IMR-90 (cell line): ENCODE measurements around the gene TEAD1. TPM values are rescaled to one million over a fixed set of nuclear protein-coding genes. Genes with fewer than 3 reads are reported as not detected.
A peak's percentile ranks its signal among the peaks of the same experiment; 100 is the strongest.

ENCODE experiments used
- ATAC-seq: fragments of 200-7000 bp; cut with Tn5 transposase; 2 replicates; pipeline ENCODE4 v1.9.1; 2020; ENCODE audit warnings: low read depth, mild to moderate bottlenecking, moderate library complexity
- BruUV-seq: library from RNA; stranded (reverse); fragments of 400-500 nt; replicated peaks from 2 replicates; lab custom pipeline; 2021; lab: Mats Ljungman, UMichigan
- CTCF ChIA-PET: fragments of 300-600 bp; formaldehyde crosslinking; extraction: SDS; loops from one replicate; lab custom pipeline; 2021; ENCODE audit warnings: antibody characterized with exemption; lab: Yijun Ruan, JAX
- POLR2A ChIA-PET: fragments of 300-600 bp; sonication (Branson Sonifier 250); formaldehyde crosslinking; loops from one replicate; lab custom pipeline; 2022; ENCODE audit warnings: antibody characterized with exemption; ENCODE audit not compliant: unreplicated experiment; lab: Charles Lee
- DNase-seq: peaks from one replicate; pipeline ENCODE4 v3.0.0; 2013
- H2AFZ ChIP-seq: replicated peaks from 2 replicates; pipeline ENCODE3; 2013; ENCODE audit warnings: low read length, mild to moderate bottlenecking; ENCODE audit not compliant: poor library complexity
- H2AK5ac ChIP-seq: 2 replicates; pipeline ENCODE4 v1.6.1; 2013; ENCODE audit warnings: low read depth, low read length, inconsistent platforms
- H2AK9ac ChIP-seq: replicated peaks from 2 replicates; pipeline ENCODE3; 2013; ENCODE audit warnings: mild to moderate bottlenecking, low read depth, low read length, moderate library complexity; ENCODE audit not compliant: poor library complexity
- H2BK120ac ChIP-seq: 2 replicates; pipeline ENCODE4 v1.6.1; 2013; ENCODE audit warnings: low read depth, low read length, inconsistent platforms
- H2BK15ac ChIP-seq: 3 replicates; pipeline ENCODE4 v1.6.1; 2013; ENCODE audit warnings: low read depth, low read length, inconsistent platforms
- H2BK20ac ChIP-seq: 2 replicates; pipeline ENCODE4 v1.6.1; 2013; ENCODE audit warnings: low read depth, mild to moderate bottlenecking, inconsistent platforms, low read length, moderate library complexity
- H2BK5ac ChIP-seq: 2 replicates; pipeline ENCODE4 v1.6.1; 2013; ENCODE audit warnings: mild to moderate bottlenecking, low read depth, low read length, inconsistent platforms; ENCODE audit not compliant: poor library complexity, severe bottlenecking
- H3K14ac ChIP-seq: replicated peaks from 2 replicates; pipeline ENCODE4 v1.6.1; 2013; ENCODE audit warnings: low read depth, low read length, inconsistent platforms
- H3K18ac ChIP-seq: 2 replicates; pipeline ENCODE4 v1.6.1; 2013; ENCODE audit warnings: low read depth, low read length, control low read depth
- H3K23ac ChIP-seq: 2 replicates; pipeline ENCODE4 v1.6.1; 2013; ENCODE audit warnings: low read depth, low read length, inconsistent platforms
- H3K27ac ChIP-seq: 2 replicates; pipeline ENCODE4 v1.5.1; 2013; ENCODE audit warnings: mild to moderate bottlenecking, control low read depth, low read length; ENCODE audit not compliant: insufficient read depth
- H3K27me3 ChIP-seq: 2 replicates; pipeline ENCODE4 v1.6.1; 2013; ENCODE audit warnings: low read length; ENCODE audit not compliant: control insufficient read depth, insufficient read depth
- H3K36me3 ChIP-seq: 2 replicates; pipeline ENCODE4 v1.6.1; 2013; ENCODE audit warnings: low read length, mixed read lengths; ENCODE audit not compliant: control insufficient read depth, insufficient read depth
- H3K4ac ChIP-seq: 2 replicates; pipeline ENCODE4 v1.6.1; 2013; ENCODE audit warnings: low read depth, low read length, inconsistent platforms
- H3K4me1 ChIP-seq: 2 replicates; pipeline ENCODE4 v1.6.1; 2013; ENCODE audit warnings: low read length, mixed read lengths; ENCODE audit not compliant: control insufficient read depth, insufficient read depth
- H3K4me2 ChIP-seq: 2 replicates; pipeline ENCODE4 v1.6.1; 2013; ENCODE audit warnings: low read depth, mild to moderate bottlenecking, control low read depth, low read length, moderate library complexity
- H3K4me3 ChIP-seq: 2 replicates; pipeline ENCODE4 v1.5.1; 2013; ENCODE audit warnings: low read depth, mild to moderate bottlenecking, control low read depth, low read length, moderate library complexity; ENCODE audit not compliant: insufficient read depth
- H3K56ac ChIP-seq: 2 replicates; pipeline ENCODE4 v1.6.1; 2013; ENCODE audit warnings: low read length, inconsistent platforms; ENCODE audit not compliant: insufficient read depth; ENCODE audit errors: extremely low read depth
- H3K79me1 ChIP-seq, 2 experiments: 2 replicates each; pipeline ENCODE4 v1.6.1; 2013; ENCODE audit warnings: low read length in 2 of 2, inconsistent platforms in 1 of 2, low read depth in 1 of 2
- H3K9ac ChIP-seq: 2 replicates; pipeline ENCODE4 v1.6.1; 2013; ENCODE audit warnings: low read depth, low read length, control low read depth
- H3K9me1 ChIP-seq: 2 replicates; pipeline ENCODE4 v1.6.1; 2013; ENCODE audit warnings: low read length, inconsistent platforms; ENCODE audit not compliant: insufficient read depth
- H3K9me3 ChIP-seq: 2 replicates; pipeline ENCODE4 v1.6.1; 2013; ENCODE audit warnings: low read length; ENCODE audit not compliant: control insufficient read depth, insufficient read depth
- H4K20me1 ChIP-seq: 2 replicates; pipeline ENCODE4 v1.6.1; 2013; ENCODE audit warnings: low read length, inconsistent platforms; ENCODE audit not compliant: insufficient read depth
- H4K5ac ChIP-seq: 2 replicates; pipeline ENCODE4 v1.6.1; 2013; ENCODE audit warnings: mild to moderate bottlenecking, low read depth, low read length, control low read depth
- H4K8ac ChIP-seq, 2 experiments: 2 replicates each; pipeline ENCODE4 v1.6.1; 2013; ENCODE audit warnings: low read depth in 2 of 2, low read length in 2 of 2, control low read depth in 1 of 2, inconsistent platforms in 1 of 2
- H4K91ac ChIP-seq: 2 replicates; pipeline ENCODE4 v1.6.1; 2013; ENCODE audit warnings: low read depth, low read length, inconsistent platforms; ENCODE audit not compliant: insufficient read depth
- BHLHE40 ChIP-seq: fragments of 150-350 bp; IDR thresholded peaks from 2 replicates; pipeline ENCODE4 v1.6.1; 2016; ENCODE audit warnings: mild to moderate bottlenecking, low read depth, low read length
- CEBPB ChIP-seq: IDR thresholded peaks from 2 replicates; pipeline ENCODE4 v1.6.1; 2012; ENCODE audit warnings: low read depth, low read length, improper control_type of control experiment
- CHD1 ChIP-seq: IDR thresholded peaks from 2 replicates; pipeline ENCODE4 v1.6.1; 2012; ENCODE audit warnings: low read depth, low read length, improper control_type of control experiment
- FOS ChIP-seq: fragments of 150-350 bp; IDR thresholded peaks from 2 replicates; pipeline ENCODE4 v1.6.1; 2016; ENCODE audit warnings: low read depth, low read length
- MAFK ChIP-seq: IDR thresholded peaks from 2 replicates; pipeline ENCODE4 v1.6.1; 2012; ENCODE audit warnings: low read depth, low read length, improper control_type of control experiment
- MAZ ChIP-seq: IDR thresholded peaks from 2 replicates; pipeline ENCODE4 v1.6.1; 2012; ENCODE audit warnings: low read depth, mild to moderate bottlenecking, low read length, improper control_type of control experiment, moderate library complexity, borderline replicate concordance
- MXI1 ChIP-seq: IDR thresholded peaks from 2 replicates; pipeline ENCODE4 v1.6.1; 2012; ENCODE audit warnings: low read depth, mild to moderate bottlenecking, low read length, moderate library complexity, borderline replicate concordance
- NFE2L2 ChIP-seq: fragments of 150-350 bp; IDR thresholded peaks from 2 replicates; pipeline ENCODE4 v1.6.1; 2016; ENCODE audit warnings: low read depth, mild to moderate bottlenecking, low read length
- POLR2A ChIP-seq: IDR thresholded peaks from 2 replicates; pipeline ENCODE4 v1.6.1; 2012; ENCODE audit warnings: mild to moderate bottlenecking, low read depth, low read length
- RAD21 ChIP-seq: IDR thresholded peaks from 2 replicates; pipeline ENCODE4 v1.6.1; 2012; ENCODE audit warnings: low read length, improper control_type of control experiment
- RCOR1 ChIP-seq: IDR thresholded peaks from 2 replicates; pipeline ENCODE4 v1.6.1; 2012; ENCODE audit warnings: mild to moderate bottlenecking, low read length, improper control_type of control experiment; ENCODE audit not compliant: insufficient replicate concordance
- RFX5 ChIP-seq: IDR thresholded peaks from 2 replicates; pipeline ENCODE4 v1.8.0; 2012; ENCODE audit warnings: low read depth, mild to moderate bottlenecking, low read length, moderate library complexity
- SMC3 ChIP-seq: fragments of 150-350 bp; IDR thresholded peaks from 2 replicates; pipeline ENCODE4 v1.6.1; 2016; ENCODE audit warnings: low read depth, mild to moderate bottlenecking, antibody characterized with exemption, low read length, moderate library complexity
- WGBS, 2 experiments: methylation state at CpG; one replicate each; pipeline versions ENCODE4 v1.1.5 to v1.1.7; 2013; ENCODE audit warnings: missing lambda C conversion rate in 2 of 2; ENCODE audit not compliant: insufficient read length in 1 of 2; ENCODE audit errors: extremely low coverage in 2 of 2; 5-methylcytosine and 5-hydroxymethylcytosine counted together
- dilution Hi-C: fragments of 300-500 bp; cut with HindIII; formaldehyde crosslinking; loops from one replicate; pipeline ENCODE4 v1.14.3; 2018; ENCODE audit warnings: low sequenced_read_pairs; ENCODE audit not compliant: unreplicated experiment
- in situ Hi-C: fragments of 300-500 bp; cut with MboI; formaldehyde crosslinking; loops from 3 replicates; pipeline ENCODE4 v1.14.3; 2019; ENCODE audit warnings: low sequenced_read_pairs, inconsistent platforms, mixed read lengths
- intact Hi-C: fragments of 100-400 bp; cut with micrococcal nuclease; formaldehyde crosslinking; loops from 2 replicates; pipeline ENCODE4 v1.10.0; 2022
- polyA plus RNA-seq, 3 experiments: library from polyadenylated mRNA; depleted of rRNA; stranded (reverse); fragments of >200 nt; gene quantifications; 2 replicates each; pipeline ENCODE4 v1.2.3, GENCODE V29; 2012; ENCODE audit warnings: low replicate concordance in 1 of 3
- total RNA-seq: library from RNA; depleted of rRNA; stranded (reverse); fragments of >200 nt; gene quantifications from 2 replicates; pipeline ENCODE4 v1.2.3, GENCODE V29; 2012
- TF ChIP-seq, protein P1 (sequence below): conservative IDR thresholded peaks from 2 replicates; pipeline ENCODE4 v1.5.1; 2012; ENCODE audit warnings: mild to moderate bottlenecking, low read depth, low read length, improper control_type of control experiment
- TF ChIP-seq, protein P2 (sequence below): fragments of 150-350 bp; IDR thresholded peaks from 2 replicates; pipeline ENCODE4 v1.6.1; 2016; ENCODE audit warnings: low read depth, mild to moderate bottlenecking, low read length, moderate library complexity, borderline replicate concordance

The TEAD1 gene
- total and polyA plus RNA-seq, 2 of the 4 experiments (the other 2 are of a cell fraction): 51.8 to 69.2 TPM

DNA sequence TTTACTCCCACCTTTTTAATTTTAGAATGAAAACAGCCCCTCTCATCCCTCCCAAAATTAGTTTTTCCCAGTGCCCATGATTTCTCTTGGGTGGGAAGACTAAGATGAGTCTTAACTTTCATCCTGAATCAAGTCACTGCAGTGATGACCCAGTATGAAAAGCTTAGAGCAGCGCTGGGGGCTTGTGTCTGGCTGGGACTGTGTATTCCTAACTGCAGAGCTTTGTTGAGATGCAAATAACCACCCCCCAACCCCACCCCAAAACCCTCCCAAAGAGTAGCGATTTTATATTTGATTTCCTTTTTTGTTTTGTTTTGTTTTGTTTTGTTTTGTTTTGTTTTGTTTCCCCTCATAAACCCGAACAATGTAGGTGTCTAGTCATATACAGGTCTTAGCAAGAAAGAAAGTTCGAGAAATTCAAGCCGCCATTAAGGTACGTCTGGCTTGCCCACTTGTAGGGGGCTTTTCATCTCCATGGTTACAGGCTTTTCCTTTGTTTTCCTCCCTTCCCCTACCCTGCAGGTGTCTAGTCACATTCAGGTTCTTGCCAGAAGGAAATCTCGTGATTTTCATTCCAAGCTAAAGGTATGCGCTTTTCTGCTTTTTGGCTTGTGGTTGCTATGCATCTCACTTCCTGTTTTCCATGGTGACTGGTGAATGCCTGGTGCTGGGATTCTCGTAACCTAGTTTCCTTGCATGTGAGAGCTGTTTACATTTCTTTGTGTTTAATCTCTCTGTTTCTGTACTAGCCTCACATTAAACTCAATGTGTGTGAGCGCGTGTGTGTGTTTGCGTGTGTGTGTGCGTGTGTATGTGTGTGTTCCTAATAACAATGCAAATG, 190.3 kb downstream of the TEAD1 start:
- CTCF ChIA-PET: interaction anchor here (0.6 to 0.9 kb wide), 6 partner anchors 9 to 1736 kb away, joined by 3 to 6 read pairs (median 4); no protein-coding TSS in a partner anchor
- in situ Hi-C loops: no loop called here
- H3K9me3 ChIP-seq: no peaks in the 10 kb centered on the region
- H2BK120ac ChIP-seq: no peak overlapping the region
- peaks cover 17% of the 10 kb centered on the region for H3K4me1 ChIP-seq
- H3K14ac ChIP-seq: no peak overlapping the region
- dilution Hi-C loops: no loop called here
- H3K9ac ChIP-seq: no peak overlapping the region
- no peak overlapping the region for H4K5ac ChIP-seq
- no peak overlapping the region for H4K91ac ChIP-seq
- H4K8ac ChIP-seq: no peak overlapping the region
- BruUV-seq: no TSS peak
- peak overlapping the region; percentile 21; the same call in 1 of the 2 replicates for H3K4me2 ChIP-seq
- H2AFZ ChIP-seq: no peak overlapping the region
- H2AK5ac ChIP-seq: no peak overlapping the region; the same call in 1 of the 2 replicates
- H3K27me3 ChIP-seq: no peaks in the 10 kb centered on the region
- ATAC-seq (peak; percentile 76), DNase-seq (peak; percentile 96)
- no peak overlapping the region for H3K27ac ChIP-seq
- intact Hi-C loops: no loop called here
- H3K4ac ChIP-seq: no peak overlapping the region; the same call in 1 of the 2 replicates
- H2BK20ac ChIP-seq: no peak overlapping the region
- no peak overlapping the region for H2BK15ac ChIP-seq
- POLR2A ChIA-PET: interaction anchor here (0.6 kb wide), 3 partner anchors 37 to 168 kb away, joined by 3 to 5 read pairs (median 3); no protein-coding TSS in a partner anchor
- no peak overlapping the region for H2AK9ac ChIP-seq
- H2BK5ac ChIP-seq: peak overlapping the region; percentile 4
- H4K20me1 ChIP-seq: peaks cover 84% of the 10 kb centered on the region
- peaks cover 48 to 88% of the 10 kb centered on the region in 2 experiments for H3K79me1 ChIP-seq
- H3K18ac ChIP-seq: no peak overlapping the region
- H3K23ac ChIP-seq: no peak overlapping the region
- no peak overlapping the region; the same call in 1 of the 2 replicates for H3K56ac ChIP-seq
- peaks cover 36% of the 10 kb centered on the region for H3K9me1 ChIP-seq
- no peak overlapping the region for H3K4me3 ChIP-seq
- peaks cover 4% of the 10 kb centered on the region; the same call in 1 of the 2 replicates for H3K36me3 ChIP-seq
- WGBS, 2 experiments: no CpG with 5 or more reads among the region's 13 CpGs
- no peak for TF ChIP-seq SMC3
- peak; percentile 85 for TF ChIP-seq MXI1
- TF ChIP-seq MAFK: no peak
- no peak for TF ChIP-seq POLR2A
- TF ChIP-seq CEBPB: 0 out of 2 replicates have a peak, but pooled peaks have one; percentile 1
- peak; percentile 23; the same call in 1 of the 2 replicates for TF ChIP-seq RAD21
- TF ChIP-seq, protein P1, sequence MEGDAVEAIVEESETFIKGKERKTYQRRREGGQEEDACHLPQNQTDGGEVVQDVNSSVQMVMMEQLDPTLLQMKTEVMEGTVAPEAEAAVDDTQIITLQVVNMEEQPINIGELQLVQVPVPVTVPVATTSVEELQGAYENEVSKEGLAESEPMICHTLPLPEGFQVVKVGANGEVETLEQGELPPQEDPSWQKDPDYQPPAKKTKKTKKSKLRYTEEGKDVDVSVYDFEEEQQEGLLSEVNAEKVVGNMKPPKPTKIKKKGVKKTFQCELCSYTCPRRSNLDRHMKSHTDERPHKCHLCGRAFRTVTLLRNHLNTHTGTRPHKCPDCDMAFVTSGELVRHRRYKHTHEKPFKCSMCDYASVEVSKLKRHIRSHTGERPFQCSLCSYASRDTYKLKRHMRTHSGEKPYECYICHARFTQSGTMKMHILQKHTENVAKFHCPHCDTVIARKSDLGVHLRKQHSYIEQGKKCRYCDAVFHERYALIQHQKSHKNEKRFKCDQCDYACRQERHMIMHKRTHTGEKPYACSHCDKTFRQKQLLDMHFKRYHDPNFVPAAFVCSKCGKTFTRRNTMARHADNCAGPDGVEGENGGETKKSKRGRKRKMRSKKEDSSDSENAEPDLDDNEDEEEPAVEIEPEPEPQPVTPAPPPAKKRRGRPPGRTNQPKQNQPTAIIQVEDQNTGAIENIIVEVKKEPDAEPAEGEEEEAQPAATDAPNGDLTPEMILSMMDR: no peak
- no peak for TF ChIP-seq CHD1
- peak; percentile 93 for TF ChIP-seq BHLHE40
- no peak for TF ChIP-seq RFX5
- TF ChIP-seq, protein P2, sequence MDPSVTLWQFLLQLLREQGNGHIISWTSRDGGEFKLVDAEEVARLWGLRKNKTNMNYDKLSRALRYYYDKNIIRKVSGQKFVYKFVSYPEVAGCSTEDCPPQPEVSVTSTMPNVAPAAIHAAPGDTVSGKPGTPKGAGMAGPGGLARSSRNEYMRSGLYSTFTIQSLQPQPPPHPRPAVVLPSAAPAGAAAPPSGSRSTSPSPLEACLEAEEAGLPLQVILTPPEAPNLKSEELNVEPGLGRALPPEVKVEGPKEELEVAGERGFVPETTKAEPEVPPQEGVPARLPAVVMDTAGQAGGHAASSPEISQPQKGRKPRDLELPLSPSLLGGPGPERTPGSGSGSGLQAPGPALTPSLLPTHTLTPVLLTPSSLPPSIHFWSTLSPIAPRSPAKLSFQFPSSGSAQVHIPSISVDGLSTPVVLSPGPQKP: no peak
- TF ChIP-seq RCOR1: peak; percentile 70
- TF ChIP-seq FOS: peak; percentile 74
- peak; percentile 20; the same call in 1 of the 2 replicates for TF ChIP-seq MAZ
- no peak for TF ChIP-seq NFE2L2
